Fibroblast of pulmonary artery (primary cell): ENCODE measurements around the gene USP24.
"Not testable (repeated sequence)": the region's sequence is repeated elsewhere in the genome, so short reads cannot be mapped to it uniquely, and the experiment has no call there.

Experiments used
- DNase-seq: peaks from one replicate; pipeline ENCODE4 v3.0.0-alpha.2; 2010; ENCODE audit warnings: low read depth
- H3K4me3 ChIP-seq: replicated peaks from 2 replicates; pipeline ENCODE4 v1.5.1; 2011; ENCODE audit warnings: low read depth, mild to moderate bottlenecking, control low read depth, low read length, moderate library complexity
- TF ChIP-seq, protein P1 (sequence below): IDR thresholded peaks from 2 replicates; pipeline ENCODE4 v1.5.1; 2011; ENCODE audit warnings: mild to moderate bottlenecking, control low read depth, low read length, inconsistent platforms; ENCODE audit errors: missing control alignments

USP24 gene

DNA sequence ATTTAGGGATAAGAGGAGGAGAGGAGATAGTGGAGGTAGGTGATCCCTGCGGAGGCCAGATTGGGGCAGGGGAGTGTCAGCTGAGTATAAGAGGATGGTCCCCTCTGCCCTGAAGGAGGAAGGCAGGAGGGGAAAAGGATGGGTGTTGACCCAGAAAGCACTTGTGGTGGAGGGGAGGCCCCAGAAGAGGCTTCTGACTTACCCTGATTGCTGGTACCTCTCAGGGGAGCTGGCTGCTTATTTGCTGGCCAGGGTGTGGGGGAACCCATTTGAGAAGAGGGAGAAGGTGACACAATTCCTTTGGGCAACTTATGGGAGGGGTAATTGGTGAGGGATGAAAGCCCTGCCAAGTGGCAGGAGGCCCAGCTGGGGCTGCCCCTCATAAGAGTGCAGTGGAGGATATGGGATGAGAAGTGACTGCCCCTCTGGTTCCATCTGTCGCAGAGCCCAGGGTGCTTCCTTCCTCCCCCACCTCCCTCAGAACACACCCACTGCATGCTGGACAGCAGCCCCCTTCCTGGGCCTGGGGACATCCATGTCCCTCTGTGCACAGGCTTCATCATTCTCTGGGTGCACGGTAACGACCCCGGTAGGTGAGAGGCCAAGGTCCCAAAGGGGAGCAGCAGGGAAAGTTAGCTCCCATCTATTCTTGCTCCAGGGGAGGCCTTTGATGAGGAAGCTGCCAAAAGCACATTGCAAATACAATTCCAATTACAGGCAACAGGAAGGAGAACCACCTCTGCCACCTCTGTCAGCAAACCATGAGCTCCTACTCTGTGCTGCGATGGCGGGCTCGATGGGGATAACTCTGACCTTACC lies 177.2 kb downstream of the USP24 start:
- H3K4me3 ChIP-seq, result no peak overlapping the region
- TF ChIP-seq, protein P1, sequence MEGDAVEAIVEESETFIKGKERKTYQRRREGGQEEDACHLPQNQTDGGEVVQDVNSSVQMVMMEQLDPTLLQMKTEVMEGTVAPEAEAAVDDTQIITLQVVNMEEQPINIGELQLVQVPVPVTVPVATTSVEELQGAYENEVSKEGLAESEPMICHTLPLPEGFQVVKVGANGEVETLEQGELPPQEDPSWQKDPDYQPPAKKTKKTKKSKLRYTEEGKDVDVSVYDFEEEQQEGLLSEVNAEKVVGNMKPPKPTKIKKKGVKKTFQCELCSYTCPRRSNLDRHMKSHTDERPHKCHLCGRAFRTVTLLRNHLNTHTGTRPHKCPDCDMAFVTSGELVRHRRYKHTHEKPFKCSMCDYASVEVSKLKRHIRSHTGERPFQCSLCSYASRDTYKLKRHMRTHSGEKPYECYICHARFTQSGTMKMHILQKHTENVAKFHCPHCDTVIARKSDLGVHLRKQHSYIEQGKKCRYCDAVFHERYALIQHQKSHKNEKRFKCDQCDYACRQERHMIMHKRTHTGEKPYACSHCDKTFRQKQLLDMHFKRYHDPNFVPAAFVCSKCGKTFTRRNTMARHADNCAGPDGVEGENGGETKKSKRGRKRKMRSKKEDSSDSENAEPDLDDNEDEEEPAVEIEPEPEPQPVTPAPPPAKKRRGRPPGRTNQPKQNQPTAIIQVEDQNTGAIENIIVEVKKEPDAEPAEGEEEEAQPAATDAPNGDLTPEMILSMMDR, result no peak
- DNase-seq, result no peak

DNA sequence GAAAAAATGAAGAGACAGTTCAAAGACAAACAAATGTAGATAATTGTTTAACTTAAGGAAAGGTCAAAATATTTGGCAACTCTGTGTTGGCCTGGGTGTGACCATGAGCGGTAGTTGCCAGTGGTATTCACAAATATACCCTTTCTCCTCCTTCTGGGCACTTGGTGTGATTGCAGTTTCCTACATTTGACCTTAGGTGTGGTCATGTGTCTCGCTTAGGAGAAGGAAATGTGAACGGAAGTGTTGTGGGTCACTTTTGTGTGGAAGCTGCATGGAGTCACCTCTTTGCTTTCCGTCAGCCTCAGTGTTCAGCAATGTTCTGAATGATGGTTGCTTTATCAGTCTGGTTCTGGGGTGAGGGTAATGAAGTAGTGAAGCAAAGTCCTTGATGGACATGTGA lies 179.3 kb downstream of the USP24 start:
- TF ChIP-seq, protein P1, result no peak
- no peak overlapping the region for H3K4me3 ChIP-seq
- no peak for DNase-seq

DNA sequence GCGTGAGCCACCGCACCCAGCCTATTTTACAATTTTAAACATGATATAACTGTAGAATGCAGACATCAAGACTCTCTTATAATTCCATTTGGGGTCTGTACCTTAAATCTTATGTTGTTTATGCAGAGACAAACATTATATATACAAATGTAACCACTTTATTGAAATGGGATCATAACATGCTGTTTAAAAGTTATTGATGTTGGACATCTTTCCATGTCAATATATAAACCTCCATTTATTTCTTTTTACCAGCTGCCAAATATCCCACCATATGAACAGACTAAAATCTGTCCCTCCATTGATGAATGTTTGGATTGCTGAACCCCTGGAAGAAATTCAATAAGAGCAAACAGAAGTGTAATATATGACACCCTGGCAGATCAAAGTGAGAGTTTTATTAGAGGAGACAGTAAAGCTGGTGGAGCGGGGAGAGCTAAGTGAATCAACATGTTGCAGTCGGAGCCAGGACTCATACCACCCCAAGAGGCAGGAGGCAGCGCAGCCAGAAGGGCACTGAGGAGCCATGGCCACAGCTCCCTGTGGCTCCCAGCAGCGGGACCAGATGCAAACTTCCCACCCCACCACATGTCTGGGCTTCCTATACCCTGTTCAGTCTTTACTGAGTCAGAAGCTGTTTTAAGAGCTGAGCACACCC lies 180.6 kb downstream of the USP24 start:
- no peak for DNase-seq
- TF ChIP-seq, protein P1, result no peak

DNA sequence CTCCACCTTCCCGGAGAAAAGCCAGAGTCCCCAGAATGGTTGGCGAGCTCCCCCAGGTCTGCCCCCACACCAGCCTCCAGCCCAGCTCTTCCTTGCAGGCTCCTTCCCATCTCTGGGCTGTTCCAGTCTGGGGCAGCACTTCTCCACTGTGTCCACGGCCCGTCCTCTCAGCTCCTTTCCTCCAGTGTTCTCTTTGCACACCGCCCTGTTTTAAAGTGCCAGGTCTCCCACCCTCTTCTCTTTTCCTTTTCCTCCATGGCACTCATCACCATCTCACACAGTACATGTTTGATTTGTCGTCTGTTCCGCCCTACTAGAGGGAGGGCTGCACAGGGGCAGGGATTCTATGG lies 181.9 kb downstream of the USP24 start:
- TF ChIP-seq, protein P1, result no peak
- no peak for DNase-seq
- H3K4me3 ChIP-seq, result no peak overlapping the region

More for the DNA sequence above, 180.6 kb downstream of the USP24 start:
- H3K4me3 ChIP-seq, result no peak overlapping the region

DNA sequence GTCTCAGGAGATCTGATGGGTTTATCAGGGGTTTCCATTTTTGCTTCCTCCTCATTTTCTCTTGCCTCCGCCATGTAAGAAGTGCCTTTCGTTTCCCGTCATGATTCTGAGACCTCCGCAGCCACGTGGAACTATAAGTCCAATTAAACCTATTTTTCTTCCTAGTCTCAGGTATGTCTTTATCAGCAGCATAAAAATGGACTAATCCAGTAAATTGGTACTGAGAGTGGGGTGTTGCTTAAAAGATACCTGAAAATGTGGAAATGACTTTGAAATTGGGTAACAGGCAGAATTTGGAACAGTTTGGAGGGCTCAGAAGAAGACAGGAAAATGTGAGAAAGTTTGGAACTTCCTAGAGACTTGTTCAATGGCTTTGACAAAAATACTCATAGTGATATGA lies 184.1 kb downstream of the USP24 start:
- not testable (repeated sequence) for DNase-seq, H3K4me3 ChIP-seq

DNA sequence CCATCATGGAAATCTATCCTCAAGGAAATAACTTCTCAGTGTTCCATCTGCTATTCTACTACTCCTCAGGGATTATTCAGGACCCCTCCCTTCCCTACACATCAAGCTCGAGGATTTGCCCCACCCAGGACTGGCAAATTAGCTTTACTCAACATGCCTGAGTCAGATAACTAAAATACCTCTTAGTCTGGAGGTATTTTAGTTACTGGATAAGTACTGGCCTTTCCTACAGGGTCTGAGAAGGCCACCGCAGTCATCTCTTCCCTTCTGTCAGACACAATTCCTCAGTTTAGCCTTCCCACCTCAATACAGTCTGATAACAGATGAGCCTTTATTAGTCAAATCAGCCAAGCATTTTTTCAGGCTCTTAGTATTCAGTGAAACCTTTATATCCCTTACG lies 188.5 kb downstream of the USP24 start:
- H3K4me3 ChIP-seq, DNase-seq: not testable (repeated sequence)

DNA sequence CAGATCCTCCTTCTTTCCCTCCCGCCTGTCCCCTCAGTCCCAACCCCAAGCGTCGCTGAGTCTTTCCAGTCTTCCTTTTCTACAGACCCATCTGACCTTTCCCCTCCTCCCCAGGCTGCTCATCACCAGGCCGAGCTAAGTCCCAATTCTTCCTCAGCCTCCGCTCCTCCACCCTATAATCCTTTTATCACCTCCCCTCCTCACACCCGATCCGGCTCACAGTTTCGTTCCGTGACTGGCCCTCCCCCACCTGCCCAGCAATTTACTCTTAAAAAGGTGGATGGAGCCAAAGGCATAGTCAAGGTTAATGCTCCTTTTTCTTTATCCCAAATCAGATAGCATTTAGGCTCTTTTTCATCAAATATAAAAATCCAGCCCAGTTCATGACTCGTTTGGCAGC lies 191.0 kb downstream of the USP24 start:
- DNase-seq, H3K4me3 ChIP-seq: not testable (repeated sequence)

DNA sequence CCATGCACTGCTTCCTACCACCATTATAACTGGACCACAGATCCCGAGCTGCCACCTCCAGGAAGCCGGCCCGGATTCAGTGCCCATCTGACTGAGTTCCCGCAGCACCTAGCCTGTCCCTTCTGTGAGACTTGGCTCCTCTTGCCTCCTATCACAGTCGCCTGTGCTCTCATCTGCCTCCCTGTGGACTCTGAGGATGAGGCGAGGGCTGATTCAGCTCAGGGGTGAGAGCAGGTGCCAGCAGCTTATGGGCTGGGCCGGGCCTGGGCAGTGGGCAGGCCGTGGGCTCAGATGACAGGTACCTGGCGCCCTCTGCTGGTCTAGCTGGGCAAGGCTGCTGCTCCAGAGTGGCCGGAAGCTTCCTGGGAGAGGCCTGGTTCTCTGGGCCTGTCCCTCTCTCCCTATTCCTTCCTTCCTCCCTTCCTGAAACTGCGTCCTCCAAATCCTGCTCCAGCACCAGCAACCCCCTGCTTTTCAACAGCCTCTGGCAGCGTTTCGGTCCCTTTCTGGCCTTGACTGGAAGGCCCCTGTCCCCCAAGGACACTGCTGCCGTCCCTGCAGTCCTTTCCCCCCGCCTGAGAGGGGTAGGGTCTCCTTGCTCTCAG lies 193.1 kb downstream of the USP24 start:
- TF ChIP-seq, protein P1, result peak; percentile 91
- no peak overlapping the region for H3K4me3 ChIP-seq
- peak; percentile 86 for DNase-seq
